ENCODE data around the gene LRRC3.
A peak's percentile ranks its signal among the peaks of the same experiment; 100 is the strongest.

Gene LRRC3

DNA sequence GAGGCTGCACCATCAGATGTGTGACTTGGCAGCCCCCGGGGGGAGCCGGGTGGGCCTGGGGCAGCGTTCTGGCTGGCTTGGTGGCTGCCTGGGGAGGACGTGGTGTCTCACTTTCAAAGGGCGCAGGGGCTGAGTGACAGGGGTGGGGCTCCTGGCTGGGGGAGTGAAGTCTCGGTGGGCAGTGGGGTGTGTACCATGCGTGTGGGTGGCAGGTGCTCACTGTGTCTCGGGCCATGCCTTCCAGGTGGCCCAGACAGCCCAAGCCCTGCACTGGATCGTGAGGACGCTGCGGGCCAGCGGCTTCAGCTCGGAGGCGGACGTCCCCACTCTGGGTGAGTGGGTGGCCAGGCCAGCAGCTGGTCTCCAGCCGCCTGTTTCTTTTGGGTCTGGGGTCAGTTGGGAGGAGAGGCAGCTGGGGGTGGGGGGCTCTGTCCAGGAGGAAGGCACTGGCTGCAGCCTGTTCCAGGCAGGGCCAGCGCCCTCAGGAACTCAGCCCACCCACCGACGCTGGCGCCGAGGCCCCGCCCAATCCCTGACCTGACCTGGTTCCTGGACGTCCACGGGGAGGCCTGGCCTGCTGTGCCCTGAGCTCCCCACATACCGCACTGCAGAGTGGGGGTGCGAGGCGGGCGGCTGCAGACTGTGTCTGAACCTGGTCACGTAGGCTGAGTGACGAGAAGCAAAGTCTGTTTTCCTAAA, 30.6 kb upstream of the LRRC3 start:
- DNase-seq (ENCODE audit: low read depth): no peak

DNA sequence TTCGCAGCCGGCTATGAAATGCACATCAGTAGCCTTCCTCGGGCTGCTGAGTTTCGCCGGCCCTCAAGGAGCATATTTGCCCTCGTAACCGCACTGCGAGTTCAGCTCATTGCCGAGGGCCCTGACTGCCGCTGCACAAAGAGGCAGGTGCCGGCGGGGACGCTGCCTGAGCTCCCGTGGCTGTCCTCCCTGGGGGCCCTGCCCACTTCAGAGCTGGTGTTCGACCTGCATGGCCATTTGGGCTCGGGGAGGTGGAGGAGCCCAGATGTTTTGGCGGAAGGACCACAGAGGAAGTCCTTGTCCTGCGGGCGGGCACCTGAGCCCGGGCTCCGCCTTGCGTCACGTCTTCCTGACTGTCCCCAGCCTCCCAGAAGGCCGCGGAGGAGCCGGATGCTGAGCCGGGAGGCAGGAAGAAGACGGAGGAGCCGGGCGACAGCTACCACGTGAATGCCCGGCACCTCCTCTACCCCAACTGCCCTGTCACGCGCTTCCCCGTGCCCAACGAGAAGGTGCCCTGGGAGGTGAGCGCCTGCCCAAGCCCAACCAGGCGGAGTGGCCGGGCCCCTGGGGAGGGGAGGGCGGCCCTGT, 29.9 kb upstream of the LRRC3 start:
- no peak for DNase-seq (ENCODE audit: low read depth)

DNA sequence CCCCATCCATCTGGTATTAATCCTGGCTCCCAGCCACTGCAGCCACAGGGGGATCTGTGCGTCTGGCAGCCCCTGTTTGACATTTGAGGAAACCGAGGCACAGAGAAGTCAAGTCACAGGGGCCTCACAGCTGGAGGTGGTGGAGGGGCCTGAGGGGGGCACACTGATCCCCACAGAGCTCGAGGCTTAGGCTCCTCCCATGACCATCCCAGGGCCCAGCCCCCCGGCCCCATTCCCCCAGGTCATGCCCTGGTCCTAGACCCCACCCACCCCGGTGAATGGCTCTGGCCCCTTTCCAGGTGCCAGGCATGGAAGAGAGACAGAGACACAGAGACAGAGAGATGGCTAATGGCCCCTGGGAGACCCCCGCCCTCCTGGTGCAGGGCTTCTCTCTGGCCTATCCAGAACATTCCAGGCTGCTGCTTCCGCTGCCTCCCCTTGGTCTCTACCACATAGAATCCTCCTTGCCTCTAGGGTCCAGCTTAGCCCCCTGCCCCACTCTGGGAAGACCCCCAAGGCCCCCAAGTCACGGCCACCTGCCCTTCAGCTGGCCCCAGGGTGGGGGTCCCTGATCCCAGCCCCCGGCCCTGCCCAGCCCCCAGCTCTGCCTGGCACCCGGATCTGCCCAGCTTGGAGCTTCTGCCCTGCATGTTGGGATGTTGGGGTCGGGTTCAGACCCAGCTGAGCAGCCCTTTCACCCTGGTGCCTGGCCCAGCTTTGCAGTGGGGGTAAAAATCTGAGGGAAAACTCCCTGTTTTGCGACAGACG, 29.2 kb upstream of the LRRC3 start:
- no peak for DNase-seq (ENCODE audit: low read depth)

DNA sequence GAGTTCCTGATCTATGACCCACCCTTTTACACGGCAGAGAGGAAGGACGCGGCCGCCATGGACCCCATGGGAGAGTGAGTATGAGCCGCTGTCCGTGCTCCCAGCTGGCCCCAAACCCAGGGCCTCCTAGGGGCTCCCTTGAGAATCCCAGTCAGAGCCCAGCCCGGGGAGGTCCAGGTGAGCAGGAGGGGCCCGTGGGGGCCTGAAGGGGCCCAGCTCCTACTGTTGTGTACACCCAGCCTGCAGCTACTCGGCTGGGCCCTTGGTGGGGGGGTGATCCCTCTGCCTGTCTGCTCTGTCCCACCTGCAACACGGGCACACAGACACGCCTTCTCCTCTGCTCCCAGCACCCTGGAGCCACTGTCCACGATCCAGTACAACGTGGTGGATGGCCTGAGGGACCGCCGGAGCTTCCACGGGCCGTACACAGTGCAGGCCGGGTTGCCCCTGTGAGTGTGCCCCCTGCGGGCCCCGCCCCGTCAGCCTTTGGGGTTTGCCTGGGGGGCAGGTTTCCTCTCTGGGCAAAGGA, 28.6 kb upstream of the LRRC3 start:
- DNase-seq (ENCODE audit: low read depth): no peak

DNA sequence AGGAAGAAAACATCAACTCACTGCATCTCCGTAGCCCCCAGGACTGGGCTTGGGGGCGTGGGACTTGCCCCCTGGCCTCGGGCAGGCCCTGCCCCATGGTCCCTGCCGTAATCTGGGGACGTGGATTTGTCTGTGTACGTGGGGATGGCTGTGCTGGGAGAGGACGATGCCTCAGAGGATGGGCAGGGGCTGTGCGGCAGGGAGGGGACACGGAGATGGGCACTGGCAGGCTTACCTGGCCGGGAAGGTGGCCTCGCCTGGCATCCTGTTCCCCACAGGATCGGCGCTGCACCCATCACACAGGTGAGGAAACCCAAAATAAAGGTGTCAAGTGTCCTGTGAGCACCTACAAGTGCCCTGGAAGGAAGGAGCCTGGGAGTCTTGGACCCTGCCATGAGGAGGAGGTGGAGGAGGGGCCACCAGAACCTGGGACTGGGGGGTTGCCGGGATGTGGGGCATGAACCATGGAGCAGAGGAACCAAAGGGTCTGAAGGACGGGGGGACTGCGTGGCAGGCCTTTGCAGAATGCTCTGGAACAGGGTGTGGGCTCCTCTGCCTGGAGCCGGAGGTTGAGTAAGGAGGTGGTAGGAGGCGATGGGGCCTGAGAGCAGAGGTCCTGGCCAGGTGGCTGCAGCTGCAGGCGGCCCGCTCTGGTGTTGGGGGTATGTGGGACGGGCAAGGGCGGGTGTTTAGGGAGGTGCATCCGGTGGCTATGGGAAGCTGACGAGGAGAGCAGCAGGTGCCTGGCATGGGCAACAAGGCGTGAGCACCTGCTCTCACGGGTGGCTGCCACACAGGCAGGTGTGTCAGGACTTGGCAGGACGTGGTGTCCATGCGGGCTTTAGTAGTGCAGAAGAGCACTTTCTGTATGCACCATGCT, 27.8 kb upstream of the LRRC3 start:
- DNase-seq (ENCODE audit: low read depth): no peak

DNA sequence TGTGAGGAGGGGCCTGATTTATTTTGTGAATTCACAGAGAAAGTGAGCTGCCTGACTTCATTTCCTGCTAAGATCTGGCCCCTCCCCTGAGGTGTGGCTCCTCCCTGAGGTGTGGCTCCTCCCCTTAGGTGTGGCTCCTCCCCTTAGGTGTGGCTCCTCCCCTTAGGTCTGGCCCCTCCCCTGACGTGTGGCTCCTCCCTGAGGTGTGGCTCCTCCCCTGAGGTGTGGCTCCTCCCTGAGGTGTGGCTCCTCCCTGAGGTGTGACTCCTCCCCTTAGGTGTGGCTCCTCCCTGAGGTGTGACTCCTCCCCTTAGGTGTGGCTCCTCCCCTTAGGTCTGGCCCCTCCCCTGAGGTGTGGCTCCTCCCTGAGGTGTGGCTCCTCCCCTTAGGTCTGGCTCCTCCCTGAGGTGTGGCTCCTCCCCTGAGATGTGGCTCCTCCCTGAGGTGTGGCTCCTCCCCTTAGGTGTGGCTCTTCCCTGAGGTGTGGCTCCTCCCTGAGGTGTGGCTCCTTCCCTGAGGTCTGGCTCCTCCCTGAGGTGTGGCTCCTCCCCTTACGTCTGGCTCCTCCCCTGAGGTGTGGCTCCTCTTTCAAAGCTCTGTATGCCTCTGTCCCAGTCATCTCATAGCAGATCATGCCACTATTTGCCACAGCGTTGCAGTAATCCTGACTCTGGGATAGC, 26.9 kb upstream of the LRRC3 start:
- peak; percentile 19 for DNase-seq (ENCODE audit: low read depth)

DNA sequence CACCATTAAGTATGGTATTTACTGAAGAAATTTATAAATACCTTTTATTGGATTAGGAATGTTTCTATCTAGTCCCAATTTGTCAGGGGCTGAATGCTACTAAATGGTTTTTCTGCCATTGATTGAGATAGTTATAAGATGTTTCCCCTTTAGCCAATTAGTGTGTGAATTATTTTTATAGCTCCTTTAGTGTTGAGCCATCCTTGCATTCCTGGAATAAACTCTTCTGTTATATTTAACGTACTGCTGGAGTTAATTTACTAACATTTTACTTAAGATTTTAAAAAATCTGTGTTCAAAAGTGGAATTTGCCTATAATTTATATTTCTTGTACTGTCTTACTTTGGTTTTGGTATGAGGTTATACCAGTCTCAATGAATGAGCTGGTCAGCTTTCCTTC, 25.4 kb upstream of the LRRC3 start:
- DNase-seq (ENCODE audit: low read depth): no peak

DNA sequence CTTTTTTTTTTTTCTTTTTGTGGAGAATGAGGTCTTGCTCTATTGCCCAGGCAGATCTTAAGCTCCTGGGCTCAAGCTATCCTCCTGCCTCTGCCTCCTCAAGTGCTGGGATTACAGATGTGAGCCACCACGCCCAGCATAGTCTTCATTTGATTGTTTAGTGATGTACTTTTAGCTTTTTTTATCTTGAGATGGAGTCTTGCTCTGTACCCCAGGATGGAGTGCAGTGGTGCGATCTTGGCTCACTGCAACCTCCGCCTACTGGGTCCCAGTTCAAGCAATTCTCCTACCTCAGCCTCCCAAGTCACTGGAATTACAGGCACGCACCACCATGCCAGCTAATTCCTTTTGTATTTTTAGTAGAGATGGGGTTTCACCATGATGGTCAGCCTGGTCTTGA, 24.0 kb upstream of the LRRC3 start:
- no peak for DNase-seq (ENCODE audit: low read depth)

DNA sequence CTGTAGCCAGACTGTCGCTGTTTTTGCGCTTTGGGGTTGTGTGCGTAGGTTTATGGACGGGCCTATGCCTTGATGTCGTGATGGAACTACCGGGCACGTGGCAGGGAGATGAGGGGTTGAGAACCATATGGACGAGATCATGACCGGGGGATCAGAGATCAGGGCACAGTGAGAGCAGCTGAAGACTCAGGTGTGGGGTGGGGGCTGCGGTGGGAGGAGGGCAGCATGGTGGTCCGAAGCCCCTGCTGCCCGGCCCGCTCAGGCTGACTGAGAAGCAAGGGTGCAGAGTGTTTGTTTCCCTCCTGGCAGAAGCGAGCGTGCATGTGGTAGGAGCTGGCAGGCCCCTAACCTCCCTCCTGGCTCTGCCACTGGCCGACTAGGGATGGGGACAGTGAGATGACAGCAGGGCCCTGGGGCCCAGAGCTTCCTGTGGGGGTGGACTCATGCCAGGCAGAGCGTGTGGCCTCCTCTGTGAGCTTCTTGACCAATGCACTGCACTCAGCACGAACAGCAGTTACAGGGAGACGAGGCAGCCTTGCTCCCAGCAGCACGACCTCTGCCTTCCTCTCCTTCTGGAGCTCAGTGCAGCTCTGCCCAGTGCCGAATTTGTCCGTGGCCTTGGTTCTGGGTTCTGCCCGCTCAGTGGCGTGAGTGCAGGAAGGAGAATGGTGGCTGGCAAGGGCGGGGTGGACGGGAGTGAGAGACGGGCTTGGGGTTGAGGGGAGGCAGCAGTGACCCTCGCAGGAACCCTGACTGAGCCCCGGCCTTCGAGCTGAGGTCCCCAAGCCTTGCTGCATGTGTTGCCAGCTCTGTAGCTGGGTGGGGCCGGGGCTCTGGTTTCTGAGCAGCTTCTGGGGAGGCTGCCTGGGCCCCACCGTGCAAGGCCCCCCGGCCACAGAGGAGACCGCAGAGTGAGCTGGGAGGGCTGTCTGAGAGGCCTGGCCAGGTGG, 22.2 kb upstream of the LRRC3 start:
- DNase-seq (ENCODE audit: low read depth): no peak

DNA sequence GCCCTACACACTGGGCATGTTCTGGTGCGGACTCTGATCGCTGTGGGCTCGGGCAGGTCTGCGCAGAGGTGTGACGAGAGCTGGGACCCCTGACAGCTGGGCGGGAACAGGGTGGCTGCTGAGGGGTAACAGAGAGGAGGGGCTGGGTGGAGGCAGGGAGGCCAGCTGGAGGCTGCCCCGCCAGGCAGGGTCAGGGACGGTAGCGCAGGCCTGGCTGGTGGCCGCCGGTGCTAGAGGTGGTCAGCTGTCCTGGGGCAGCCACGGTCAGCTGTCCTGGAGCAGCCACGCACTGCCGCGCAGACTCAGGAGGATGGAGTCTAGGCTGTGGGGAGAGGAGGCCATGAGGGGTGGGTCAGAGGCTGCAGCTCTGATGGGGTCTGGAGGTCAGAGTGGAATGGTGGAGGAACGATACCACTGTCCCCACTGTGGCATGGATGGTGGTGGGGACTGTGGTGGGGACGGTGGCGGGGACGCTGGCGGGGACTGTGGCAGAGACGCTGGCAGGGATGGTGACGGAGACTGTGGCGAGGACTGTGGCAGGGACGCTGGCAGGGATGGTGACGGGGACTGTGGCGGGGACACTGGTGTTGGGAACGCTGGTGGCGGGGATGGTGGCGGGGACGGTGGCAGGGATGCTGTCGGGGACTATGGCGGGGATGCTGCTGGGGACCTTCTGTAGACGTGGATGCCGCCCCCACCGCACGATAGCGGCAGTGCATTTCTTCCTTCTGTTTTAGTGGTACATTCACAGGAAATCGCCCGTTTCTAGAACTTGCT, 21.3 kb upstream of the LRRC3 start:
- DNase-seq (ENCODE audit: low read depth): no peak

DNA sequence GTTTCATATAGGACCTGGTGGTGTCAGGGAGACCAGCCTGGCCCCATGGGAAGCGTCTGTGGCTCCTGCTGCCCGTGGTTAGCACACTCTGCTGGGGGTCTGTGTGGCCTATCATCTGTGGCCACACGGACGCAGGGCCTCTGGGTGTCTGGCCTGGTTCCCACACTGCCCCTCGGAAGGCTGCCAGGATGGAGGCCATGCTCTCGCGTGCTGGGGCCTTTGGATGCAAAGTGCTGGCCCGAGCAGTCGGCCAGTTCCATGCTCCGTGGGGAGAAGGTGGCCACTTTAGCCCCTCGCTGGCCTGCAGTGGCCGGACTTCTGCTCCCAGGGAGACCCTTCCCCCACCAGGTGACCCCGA, 20.8 kb upstream of the LRRC3 start:
- DNase-seq (ENCODE audit: low read depth): no peak

DNA sequence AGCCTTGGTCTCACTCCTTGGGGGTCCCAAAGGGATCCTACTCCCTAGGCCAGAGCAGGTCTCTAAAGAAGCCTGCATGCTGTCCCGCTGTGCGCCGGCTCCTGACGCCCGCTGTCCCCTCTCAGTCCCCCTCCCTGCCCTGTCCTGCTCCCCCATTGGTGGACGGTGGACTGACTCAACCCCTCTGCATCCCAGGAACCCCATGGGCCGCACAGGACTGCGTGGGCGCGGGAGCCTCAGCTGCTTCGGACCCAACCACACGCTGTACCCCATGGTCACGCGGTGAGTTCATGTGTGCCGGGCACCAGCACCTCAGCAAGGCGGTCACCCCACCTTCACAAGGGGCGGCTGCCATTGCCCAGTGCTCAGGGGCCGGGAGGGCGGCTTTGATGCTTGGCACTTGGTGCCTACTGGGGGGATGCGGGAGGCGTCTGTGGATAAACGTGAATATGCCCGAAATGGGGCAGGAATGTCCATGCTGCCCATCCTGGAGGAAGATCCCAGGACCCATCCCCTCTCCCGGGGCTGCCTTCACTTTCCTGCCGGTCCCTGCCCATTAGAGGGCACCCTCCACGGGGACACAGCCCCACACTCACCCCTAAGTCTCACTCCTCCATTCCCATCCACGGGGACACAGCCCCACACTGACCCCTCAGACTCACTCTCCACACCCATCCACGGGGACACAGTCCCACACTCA, 20.2 kb upstream of the LRRC3 start:
- DNase-seq (ENCODE audit: low read depth): no peak

DNA sequence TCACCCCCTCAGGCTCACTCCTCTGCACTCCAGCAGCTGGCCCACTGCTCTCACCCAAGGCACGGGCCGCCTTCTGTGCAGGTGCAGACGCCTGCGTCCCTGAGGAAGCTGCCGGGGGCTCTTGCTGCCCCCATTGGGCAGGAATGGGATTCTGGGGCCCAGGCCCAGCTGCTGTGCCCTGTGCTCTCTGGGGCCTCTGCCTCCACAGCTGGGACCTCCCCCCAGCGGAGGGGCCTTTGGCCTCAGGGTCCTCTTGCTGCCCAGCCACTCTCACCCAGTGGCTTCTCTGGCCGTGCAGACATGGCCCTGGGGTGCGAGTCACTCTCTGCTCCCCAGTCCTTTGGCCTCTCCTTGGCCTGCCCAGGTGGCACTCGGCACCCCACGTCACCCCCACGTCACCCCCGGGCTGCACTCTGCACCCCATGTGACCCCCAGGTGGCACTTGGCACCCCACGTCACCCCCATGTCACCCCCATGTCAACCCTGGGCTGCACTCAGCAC, 19.1 kb upstream of the LRRC3 start:
- no peak for DNase-seq (ENCODE audit: low read depth)

DNA sequence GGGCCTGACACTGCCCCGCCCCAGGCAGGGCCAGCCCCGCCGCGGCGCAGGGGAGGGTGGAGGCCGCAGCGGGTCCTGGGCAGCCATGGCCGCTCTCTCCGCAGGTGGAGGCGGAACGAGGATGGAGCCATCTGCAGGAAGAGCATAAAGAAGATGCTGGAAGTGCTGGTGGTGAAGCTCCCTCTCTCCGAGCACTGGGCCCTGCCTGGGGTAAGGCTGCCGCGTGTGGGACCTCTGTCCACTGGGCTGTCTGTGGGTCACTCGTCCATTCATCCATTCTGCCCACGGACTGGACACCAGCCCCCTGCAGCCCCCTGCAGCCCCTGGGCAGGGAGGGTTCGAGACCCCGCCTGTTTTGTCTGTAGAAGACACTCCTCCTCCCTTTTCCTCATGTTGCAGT, 18.4 kb upstream of the LRRC3 start:
- no peak for DNase-seq (ENCODE audit: low read depth)

DNA sequence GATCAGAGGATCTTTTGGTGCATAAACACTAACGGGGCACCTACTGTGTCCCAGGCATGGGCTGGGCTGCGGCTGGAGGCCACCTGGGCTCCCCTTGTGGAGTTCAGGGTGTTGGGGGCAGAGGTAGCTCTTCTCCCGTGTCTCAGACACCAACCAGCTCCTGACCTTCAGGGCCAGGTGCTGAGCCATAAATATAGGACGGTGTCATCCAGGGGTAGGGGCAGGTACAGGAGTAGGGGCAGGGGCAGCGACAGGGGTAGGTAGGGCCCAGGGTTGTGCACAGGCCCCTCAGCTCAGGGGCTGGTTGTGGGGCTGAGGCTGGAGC, 18.0 kb upstream of the LRRC3 start:
- DNase-seq (ENCODE audit: low read depth): no peak

DNA sequence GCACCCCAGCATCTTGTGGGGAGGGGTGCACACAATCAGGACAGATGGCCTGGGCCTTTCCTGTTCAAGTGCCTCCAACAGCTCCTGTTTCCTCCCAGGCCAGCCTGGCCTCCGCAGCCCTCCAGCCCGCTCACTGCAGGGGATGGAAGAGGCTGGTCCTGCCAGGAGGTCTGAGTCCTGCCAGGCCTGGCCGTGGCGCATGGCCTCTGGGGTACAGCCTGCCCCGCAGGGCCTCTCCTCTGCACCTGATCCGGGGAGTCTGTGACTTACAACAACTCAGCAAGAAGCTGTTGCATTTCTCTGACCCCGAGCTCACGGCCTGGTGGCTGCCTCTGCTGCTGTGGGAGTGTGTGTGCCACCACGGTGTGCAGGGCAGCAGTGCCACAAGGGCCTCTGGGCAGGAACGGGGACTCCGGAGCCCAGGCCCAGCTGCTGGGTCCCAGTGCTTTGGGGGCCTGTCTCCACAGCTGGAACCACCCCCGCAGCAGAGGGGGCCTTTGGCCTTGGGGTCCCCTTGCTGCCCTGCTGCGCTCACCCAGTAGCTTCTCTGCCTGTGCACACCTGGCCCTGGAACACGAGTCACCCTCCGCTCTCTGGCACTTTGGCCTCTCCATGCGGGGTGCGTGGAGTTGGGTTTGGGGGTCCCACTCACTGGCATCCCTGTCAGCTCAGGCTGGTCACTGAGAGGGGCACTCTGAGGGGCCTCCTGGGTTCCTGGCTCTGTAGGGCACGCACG, 17.4 kb upstream of the LRRC3 start:
- DNase-seq (ENCODE audit: low read depth): no peak

DNA sequence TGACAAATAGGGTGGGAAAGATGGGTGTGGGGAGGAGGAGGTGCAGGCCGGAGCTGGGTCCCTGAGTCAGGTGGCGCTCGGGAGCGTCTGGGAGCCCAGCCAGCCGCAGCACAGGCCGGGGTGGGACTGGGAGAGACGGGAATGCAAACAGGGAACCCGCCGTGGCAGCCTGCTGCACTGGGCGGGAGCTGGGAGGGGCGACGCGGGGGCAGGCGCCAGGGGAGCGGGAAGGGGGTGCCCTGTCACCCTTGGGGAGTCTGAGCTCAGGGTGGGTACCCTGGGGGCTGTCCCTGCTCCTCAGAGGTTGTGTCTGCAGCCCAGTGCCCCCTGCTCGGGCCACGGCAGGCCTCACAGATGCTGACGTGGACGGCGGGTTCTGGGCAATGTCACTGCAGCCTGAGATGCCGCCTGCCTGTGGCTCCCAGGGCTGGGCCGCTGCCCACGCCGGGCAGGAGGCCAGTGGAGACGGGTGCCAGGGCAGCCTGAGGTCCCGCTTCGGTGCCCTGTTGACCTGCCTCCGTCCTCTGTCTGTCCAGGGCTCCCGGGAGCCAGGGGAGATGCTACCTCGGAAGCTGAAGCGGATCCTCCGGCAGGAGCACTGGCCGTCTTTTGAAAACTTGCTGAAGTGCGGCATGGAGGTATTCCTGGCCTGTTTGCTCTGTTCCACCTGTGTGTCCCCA, 16.6 kb upstream of the LRRC3 start:
- no peak for DNase-seq (ENCODE audit: low read depth)

DNA sequence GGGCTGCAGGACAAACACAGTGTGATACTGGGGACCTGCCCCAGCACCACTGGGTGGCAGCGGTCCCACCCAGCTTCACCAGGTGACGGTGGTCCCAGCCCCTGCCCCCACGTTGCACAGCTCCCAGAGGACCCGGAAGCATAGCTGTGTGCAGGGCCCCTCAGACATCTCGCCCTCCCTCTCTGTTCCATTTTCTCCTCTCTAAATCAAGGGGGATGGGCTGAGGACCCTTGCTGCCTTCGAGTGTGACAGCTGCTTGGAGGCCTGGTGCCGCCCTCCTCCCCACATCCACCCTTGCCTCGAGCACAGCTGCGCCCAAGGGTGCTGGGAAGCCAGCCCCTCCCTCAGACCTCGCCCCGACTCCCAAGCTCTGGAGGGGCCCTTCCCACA, 16.1 kb upstream of the LRRC3 start:
- DNase-seq (ENCODE audit: low read depth): no peak

All from activated T-cell treated with anti-CD3 and anti-CD28 coated beads for 1 hour (primary cell).